ENCODE results near the gene UBE2E2. TPM values are rescaled to one million over a fixed set of nuclear protein-coding genes. Genes with fewer than 3 reads are reported as not detected.

UBE2E2 gene
- total RNA-seq, 3 donors from 2014 or later, result 31.5 to 96.2 (median 59.7) TPM

GRCh38 chr3:23537101-23537551 lies 334.0 kb downstream of the UBE2E2 start:
- TF ChIP-seq POLR2A (IDR thresholded peaks at IDR 0.05) (no peak), POLR2AphosphoS5 (IDR thresholded peaks at IDR 0.05) (no peak), CTCF (IDR thresholded peaks at IDR 0.05) (no peak)
- Histone ChIP-seq H3K27me3 (no peaks in the 10 kb centered on the region), H3K9me3 (no peaks in the 10 kb centered on the region), H3K36me3 (no peaks in the 10 kb centered on the region), H3K4me1 (no peaks in the 10 kb centered on the region), H3K4me3 (no peak overlapping the region), H3K27ac (no peak overlapping the region)
- no peak for DNase-seq (ENCODE audit: low spot score in 2 of 2)
- intact Hi-C loops (cut with DNase I; ENCODE audit: low total_unique reads), result no loop called here

- Histone ChIP-seq H3K4me1 (no peaks in the 10 kb centered on the region), H3K27me3 (no peaks in the 10 kb centered on the region), H3K9me3 (no peaks in the 10 kb centered on the region), H3K4me3 (no peak overlapping the region), H3K36me3 (no peaks in the 10 kb centered on the region), H3K27ac (no peak overlapping the region)
- no peak for TF ChIP-seq POLR2AphosphoS5 (IDR thresholded peaks at IDR 0.05)
- TF ChIP-seq POLR2A (IDR thresholded peaks at IDR 0.05), result no peak
- TF ChIP-seq CTCF (IDR thresholded peaks at IDR 0.05), result no peak
- intact Hi-C loops (cut with DNase I; ENCODE audit: low total_unique reads), result no loop called here
- DNase-seq (ENCODE audit: low spot score in 2 of 2), result no peak
Observed at GRCh38 chr3:23539185-23539584, 336.1 kb downstream of the UBE2E2 start.

DNA sequence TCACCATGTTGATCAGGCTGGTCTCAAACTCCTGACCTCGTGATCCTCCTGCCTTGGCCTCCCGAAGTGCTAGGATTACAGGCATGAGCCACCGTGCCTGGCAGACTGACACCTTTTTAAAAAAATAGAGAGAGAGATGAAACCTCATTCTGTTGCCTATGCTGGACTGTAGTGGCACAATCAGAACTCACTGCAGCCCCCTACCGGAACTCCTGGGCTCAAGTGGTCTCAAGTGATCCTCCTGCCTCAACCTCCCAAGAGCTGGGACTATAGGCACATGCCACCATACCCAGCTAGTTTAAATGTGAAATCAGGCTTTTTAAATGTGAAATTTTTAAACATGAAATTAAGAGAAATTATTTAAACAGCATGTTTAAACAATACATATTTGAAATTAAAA lies 337.5 kb downstream of the UBE2E2 start:
- no peak for DNase-seq (ENCODE audit: low spot score in 2 of 2)
- Histone ChIP-seq H3K36me3 (no peaks in the 10 kb centered on the region), H3K9me3 (no peaks in the 10 kb centered on the region), H3K27me3 (no peaks in the 10 kb centered on the region), H3K27ac (no peak overlapping the region), H3K4me1 (no peaks in the 10 kb centered on the region), H3K4me3 (no peak overlapping the region)
- intact Hi-C loops (cut with DNase I; ENCODE audit: low total_unique reads), result no loop called here
- no peak for TF ChIP-seq POLR2AphosphoS5 (IDR thresholded peaks at IDR 0.05)
- TF ChIP-seq POLR2A (IDR thresholded peaks at IDR 0.05), result no peak
- no peak for TF ChIP-seq CTCF (IDR thresholded peaks at IDR 0.05)

DNA sequence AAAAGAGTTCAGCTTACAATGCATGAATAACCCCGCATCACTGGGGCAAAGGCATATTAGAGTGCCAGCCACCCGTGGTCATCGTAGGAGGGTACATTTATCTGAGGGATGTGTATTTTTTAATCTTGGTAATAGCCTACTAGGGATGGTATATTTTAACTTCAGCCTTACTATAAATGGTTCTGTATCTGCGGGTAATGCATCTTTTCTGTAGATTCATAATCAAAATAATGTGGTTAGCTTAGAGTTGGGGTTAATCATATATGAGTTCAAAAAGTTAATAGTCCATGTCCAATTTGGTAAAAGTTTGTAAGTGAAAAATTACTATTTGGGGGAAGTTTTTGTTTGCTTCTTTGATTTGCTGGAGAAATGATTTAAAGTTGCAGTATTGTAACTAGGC lies 339.0 kb downstream of the UBE2E2 start:
- no peaks in the 10 kb centered on the region for H3K9me3 ChIP-seq
- H3K4me3 ChIP-seq, result no peak overlapping the region
- no peak for TF ChIP-seq POLR2A (IDR thresholded peaks at IDR 0.05)
- TF ChIP-seq CTCF (IDR thresholded peaks at IDR 0.05), result no peak
- TF ChIP-seq POLR2AphosphoS5 (IDR thresholded peaks at IDR 0.05), result no peak
- DNase-seq (ENCODE audit: low spot score in 2 of 2), result no peak
- H3K27me3 ChIP-seq, result no peaks in the 10 kb centered on the region
- intact Hi-C loops (cut with DNase I; ENCODE audit: low total_unique reads), result no loop called here
- no peaks in the 10 kb centered on the region for H3K4me1 ChIP-seq
- no peak overlapping the region for H3K27ac ChIP-seq
- no peaks in the 10 kb centered on the region for H3K36me3 ChIP-seq

GRCh38 chr3:23546181-23546580 lies 343.1 kb downstream of the UBE2E2 start:
- intact Hi-C loops (cut with DNase I; ENCODE audit: low total_unique reads), result no loop called here
- no peaks in the 10 kb centered on the region for H3K36me3 ChIP-seq
- no peaks in the 10 kb centered on the region for H3K27me3 ChIP-seq
- no peak overlapping the region for H3K4me3 ChIP-seq
- H3K9me3 ChIP-seq, result no peaks in the 10 kb centered on the region
- DNase-seq (ENCODE audit: low spot score in 2 of 2), result no peak
- H3K4me1 ChIP-seq, result no peaks in the 10 kb centered on the region
- TF ChIP-seq POLR2AphosphoS5 (IDR thresholded peaks at IDR 0.05), result no peak
- TF ChIP-seq CTCF (IDR thresholded peaks at IDR 0.05), result no peak
- H3K27ac ChIP-seq, result no peak overlapping the region
